Activated CD4-positive, alpha-beta T cell treated with anti-CD3 and anti-CD28 coated beads for 36 hours (primary cell): ENCODE measurements around the gene HARBI1. TPM values are rescaled to one million over a fixed set of nuclear protein-coding genes. Genes with fewer than 3 reads are reported as not detected.

Experiments
- ATAC-seq: fragments of 200-7000 bp; cut with Tn5 transposase; one replicate; pipeline ENCODE4 v1.10.0; 2021; ENCODE audit warnings: mild to moderate bottlenecking, moderate library complexity
- CTCF ChIA-PET: fragments of 350-600 bp; sonication (Branson Sonifier 250); formaldehyde crosslinking; loops from one replicate; lab custom pipeline; 2021; ENCODE audit warnings: antibody characterized with exemption; lab: Charles Lee
- POLR2A ChIA-PET: fragments of 350-600 bp; sonication (Branson Sonifier 250); formaldehyde crosslinking; loops from one replicate; lab custom pipeline; 2021; ENCODE audit warnings: antibody characterized with exemption, inconsistent platforms; lab: Charles Lee
- DNase-seq: peaks from one replicate; pipeline ENCODE4 v3.0.0-alpha.2; 2020
- H3K27ac Mint-ChIP-seq: one replicate; pipeline ENCODE4 v1.8.0; 2021; ENCODE audit warnings: mixed read lengths
- H3K27me3 Mint-ChIP-seq: one replicate; pipeline ENCODE4 v1.8.0; 2021; ENCODE audit warnings: mixed read lengths
- H3K36me3 Mint-ChIP-seq: one replicate; pipeline ENCODE4 v1.8.0; 2021; ENCODE audit warnings: low read depth, mixed read lengths
- H3K4me1 Mint-ChIP-seq: one replicate; pipeline ENCODE4 v1.8.0; 2021; ENCODE audit warnings: mixed read lengths
- H3K4me3 Mint-ChIP-seq: one replicate; pipeline ENCODE4 v1.8.0; 2021; ENCODE audit warnings: mild to moderate bottlenecking, moderate library complexity, mixed read lengths
- H3K9me3 Mint-ChIP-seq: one replicate; pipeline ENCODE4 v1.8.0; 2021; ENCODE audit warnings: low read depth, mixed read lengths
- intact Hi-C, 2 experiments: fragments of 100-400 bp; cut with DNase I in 1 of 2; cut with micrococcal nuclease in 1 of 2; formaldehyde crosslinking; loops; one replicate each; pipeline versions ENCODE4 v1.14.2 to v1.15.1; 2022 to 2024; cut with DNase I, micrococcal nuclease
- total RNA-seq, 2 experiments: library from RNA; stranded (reverse); gene quantifications; one replicate each; pipeline ENCODE4 v1.2.3, GENCODE V29; 2021

Gene HARBI1
- total RNA-seq, 2 experiments from 2014 or later, result 2.3 to 2.7 TPM

- CTCF ChIA-PET, result interaction anchor here (0.6 to 2.3 kb wide), 5 partner anchors 10 to 212 kb away, joined by 3 to 10 read pairs (median 3); no protein-coding TSS in a partner anchor
- Mint-ChIP-seq H3K36me3 (peaks cover 11% of the 10 kb centered on the region), H3K9me3 (no peaks in the 10 kb centered on the region), H3K4me3 (no peak overlapping the region), H3K27me3 (no peaks in the 10 kb centered on the region), H3K27ac (no peak overlapping the region), H3K4me1 (peaks cover 25% of the 10 kb centered on the region)
- no peak for DNase-seq
- ATAC-seq, result no peak
- intact Hi-C loops, result no loop called here
- POLR2A ChIA-PET, result interaction anchor here (0.6 kb wide), 1 partner anchor 12 kb away, joined by 3 read pairs; no protein-coding TSS in a partner anchor
These were observed 46.1 kb downstream of the HARBI1 start for GRCh38 chr11:46570790-46571398.

GRCh38 chr11:46565232-46565840 is 51.7 kb downstream of the HARBI1 start:
- intact Hi-C loops, result no loop called here
- ChIA-PET CTCF (no interaction called here), POLR2A (no interaction called here)
- peaks cover 34% of the 10 kb centered on the region for H3K4me1 Mint-ChIP-seq
- no peak overlapping the region for H3K27ac Mint-ChIP-seq
- H3K36me3 Mint-ChIP-seq, result peaks cover 4% of the 10 kb centered on the region
- H3K27me3 Mint-ChIP-seq, result no peaks in the 10 kb centered on the region
- no peaks in the 10 kb centered on the region for H3K9me3 Mint-ChIP-seq
- DNase-seq, result no peak
- no peak overlapping the region for H3K4me3 Mint-ChIP-seq
- no peak for ATAC-seq

- H3K27ac Mint-ChIP-seq, result no peak overlapping the region
- no peak overlapping the region for H3K4me3 Mint-ChIP-seq
- peaks cover 41% of the 10 kb centered on the region for H3K4me1 Mint-ChIP-seq
- H3K9me3 Mint-ChIP-seq, result no peaks in the 10 kb centered on the region
- CTCF ChIA-PET, result no interaction called here
- peak; percentile 93 for ATAC-seq
- H3K36me3 Mint-ChIP-seq, result peaks cover 4% of the 10 kb centered on the region
- intact Hi-C loops, result no loop called here
- no peaks in the 10 kb centered on the region for H3K27me3 Mint-ChIP-seq
- POLR2A ChIA-PET, result interaction anchor here (0.6 to 1.0 kb wide), 4 partner anchors 9 to 650 kb away, joined by 3 to 5 read pairs (median 3); partner anchors contain the start of gene AMBRA1
- no peak for DNase-seq
These were observed 52.6 kb downstream of the HARBI1 start for GRCh38 chr11:46564459-46564858.

GRCh38 chr11:46562527-46562926 is 54.5 kb downstream of the HARBI1 start:
- ATAC-seq (no peak), DNase-seq (no peak)
- Mint-ChIP-seq H3K9me3 (no peaks in the 10 kb centered on the region), H3K36me3 (peaks cover 4% of the 10 kb centered on the region), H3K4me3 (no peak overlapping the region), H3K27ac (peak overlapping the region; percentile 22), H3K4me1 (peaks cover 55% of the 10 kb centered on the region), H3K27me3 (no peaks in the 10 kb centered on the region)
- ChIA-PET POLR2A (interaction anchor here (0.5 kb wide), 1 partner anchor 314 kb away, joined by 3 read pairs; no protein-coding TSS in a partner anchor), CTCF (interaction anchor here (0.8 to 1.3 kb wide), 3 partner anchors 33 to 75 kb away, joined by 3 to 7 read pairs (median 3); partner anchors contain the start of gene ATG13)
- intact Hi-C loops, result no loop called here

GRCh38 chr11:46560300-46560991 is 56.6 kb downstream of the HARBI1 start:
- peak; percentile 40 for DNase-seq
- Mint-ChIP-seq H3K4me3 (peak overlapping the region; percentile 65), H3K36me3 (peaks cover 3% of the 10 kb centered on the region), H3K27ac (peak overlapping the region; percentile 90), H3K9me3 (no peaks in the 10 kb centered on the region), H3K4me1 (peaks cover 64% of the 10 kb centered on the region), H3K27me3 (no peaks in the 10 kb centered on the region)
- intact Hi-C loops, result loop anchor here in 1 of 2 experiments (2.0 kb wide), 2 partner anchors 34 to 56 kb away; partner anchors contain the start of genes AMBRA1, ATG13 and HARBI1
- ChIA-PET POLR2A (interaction anchor here (1.1 kb wide), 1 partner anchor 30 kb away, joined by 3 read pairs; no protein-coding TSS in a partner anchor), CTCF (interaction anchor here (0.6 to 2.6 kb wide), 10 partner anchors 10 to 172 kb away, joined by 3 to 10 read pairs (median 3); partner anchors contain the start of gene ATG13)
- peak; percentile 57 for ATAC-seq

- CTCF ChIA-PET, result interaction anchor here (0.6 to 2.6 kb wide), 4 partner anchors 11 to 30 kb away, joined by 3 to 10 read pairs (median 5); no protein-coding TSS in a partner anchor
- POLR2A ChIA-PET, result no interaction called here
- Mint-ChIP-seq H3K27me3 (no peaks in the 10 kb centered on the region), H3K4me3 (peak overlapping the region; percentile 65), H3K27ac (peak overlapping the region; percentile 90), H3K9me3 (no peaks in the 10 kb centered on the region), H3K36me3 (peaks cover 3% of the 10 kb centered on the region), H3K4me1 (peaks cover 67% of the 10 kb centered on the region)
- ATAC-seq (no peak), DNase-seq (no peak)
- intact Hi-C loops, result loop anchor here (2.0 to 5.0 kb wide), 3 partner anchors 32 to 57 kb away; partner anchors contain the start of genes AMBRA1 (in 2 of the 2), ATG13 (in 1 of the 2) and HARBI1 (in 1 of the 2)
These were observed 57.2 kb downstream of the HARBI1 start for GRCh38 chr11:46559815-46560214.

- Mint-ChIP-seq H3K36me3 (peaks cover 5% of the 10 kb centered on the region), H3K27me3 (no peaks in the 10 kb centered on the region), H3K4me3 (no peak overlapping the region), H3K9me3 (no peaks in the 10 kb centered on the region), H3K27ac (no peak overlapping the region), H3K4me1 (peaks cover 70% of the 10 kb centered on the region)
- no peak for ATAC-seq
- DNase-seq, result no peak
- POLR2A ChIA-PET, result interaction anchor here (0.6 kb wide), 1 partner anchor 116 kb away, joined by 8 read pairs; no protein-coding TSS in a partner anchor
- intact Hi-C loops, result loop anchor here in 1 of 2 experiments (5.0 kb wide), 1 partner anchor 35 kb away; the partner anchor contains the start of gene AMBRA1
- CTCF ChIA-PET, result interaction anchor here (1.2 to 1.3 kb wide), 2 partner anchors 25 to 26 kb away, joined by 3 read pairs; no protein-coding TSS in a partner anchor
These were observed 59.3 kb downstream of the HARBI1 start for GRCh38 chr11:46557684-46558151.

- ATAC-seq (peak; percentile 47), DNase-seq (no peak)
- CTCF ChIA-PET, result interaction anchor here (0.8 to 1.8 kb wide), 6 partner anchors 8 to 73 kb away, joined by 3 to 5 read pairs (median 4); no protein-coding TSS in a partner anchor
These were observed 61.6 kb downstream of the HARBI1 start for GRCh38 chr11:46555267-46556054.

GRCh38 chr11:46554213-46555147 is 62.5 kb downstream of the HARBI1 start:
- no peak for ATAC-seq
- Mint-ChIP-seq H3K27me3 (no peaks in the 10 kb centered on the region), H3K9me3 (no peaks in the 10 kb centered on the region), H3K4me3 (no peak overlapping the region), H3K36me3 (peaks cover 2% of the 10 kb centered on the region), H3K27ac (peak overlapping the region; percentile 59), H3K4me1 (peaks cover 43% of the 10 kb centered on the region)
- intact Hi-C loops, result loop anchor here in 1 of 2 experiments (5.0 kb wide), 1 partner anchor 38 kb away; the partner anchor contains the start of gene AMBRA1
- POLR2A ChIA-PET, result no interaction called here
- CTCF ChIA-PET, result interaction anchor here (0.7 to 1.8 kb wide), 7 partner anchors 12 to 157 kb away, joined by 3 to 5 read pairs (median 4); no protein-coding TSS in a partner anchor
- no peak for DNase-seq

More at GRCh38 chr11:46555267-46556054, 61.6 kb downstream of the HARBI1 start:
- Mint-ChIP-seq H3K27me3 (no peaks in the 10 kb centered on the region), H3K4me3 (no peak overlapping the region), H3K27ac (no peak overlapping the region), H3K36me3 (peaks cover 2% of the 10 kb centered on the region), H3K9me3 (no peaks in the 10 kb centered on the region), H3K4me1 (peaks cover 50% of the 10 kb centered on the region)
- intact Hi-C loops, result loop anchor here in 1 of 2 experiments (5.0 kb wide), 1 partner anchor 37 kb away; the partner anchor contains the start of gene AMBRA1
- POLR2A ChIA-PET, result interaction anchor here (0.6 kb wide), 2 partner anchors 9 to 33 kb away, joined by 3 to 4 read pairs; no protein-coding TSS in a partner anchor
